CD4-positive, alpha-beta T cell (primary cell): Measurements from ENCODE around the gene DCTPP1. TPM values are rescaled to one million over a fixed set of nuclear protein-coding genes. Genes with fewer than 3 reads are reported as not detected.
"Not testable (repeated sequence)": the region's sequence is repeated elsewhere in the genome, so short reads cannot be mapped to it uniquely, and the experiment has no call there.

Source experiments
- ATAC-seq: fragments of 200-7000 bp; cut with Tn5 transposase; one replicate; pipeline ENCODE4 v1.10.0; 2022; ENCODE audit warnings: mild to moderate bottlenecking; ENCODE audit not compliant: poor library complexity
- CTCF ChIA-PET: fragments of 350-600 bp; sonication (Branson Sonifier 250); formaldehyde crosslinking; loops from one replicate; lab custom pipeline; 2021; ENCODE audit warnings: antibody characterized with exemption, inconsistent platforms; lab: Charles Lee
- POLR2A ChIA-PET: fragments of 350-600 bp; sonication (Branson Sonifier 250); formaldehyde crosslinking; loops from one replicate; lab custom pipeline; 2021; ENCODE audit warnings: antibody characterized with exemption, inconsistent platforms; lab: Charles Lee
- DNase-seq, 14 experiments: peaks; one replicate each; pipeline ENCODE4 v3.0.0-alpha.2; 2013 to 2020; ENCODE audit warnings: mixed read lengths in 2 of 14
- H3K27ac ChIP-seq, 2 donors: one replicate each; pipeline versions ENCODE4 v1.5.1 to v1.7.0; 2013; ENCODE audit warnings: low read length in 2 of 2, low read depth in 1 of 2, mild to moderate bottlenecking in 1 of 2
- H3K27me3 ChIP-seq, 2 experiments: 1 replicate in 1 of 2; 2 replicates in 1 of 2; pipeline versions ENCODE4 v1.6.1 to v1.7.0; 2013; ENCODE audit warnings: low read length in 2 of 2, control low read depth in 1 of 2, mild to moderate bottlenecking in 1 of 2, moderate library complexity in 1 of 2; ENCODE audit not compliant: insufficient read depth in 2 of 2, control insufficient read depth in 1 of 2
- H3K36me3 ChIP-seq: one replicate; pipeline ENCODE4 v1.6.1; 2013; ENCODE audit warnings: low read length, control low read depth; ENCODE audit not compliant: insufficient read depth
- H3K4me1 ChIP-seq: one replicate; pipeline ENCODE4 v1.6.1; 2013; ENCODE audit warnings: low read length, control low read depth; ENCODE audit not compliant: insufficient read depth
- H3K4me3 ChIP-seq: one replicate; pipeline ENCODE4 v1.5.1; 2013; ENCODE audit warnings: mild to moderate bottlenecking, low read length, moderate library complexity
- H3K9me3 ChIP-seq, 2 experiments: 1 replicate in 1 of 2; 2 replicates in 1 of 2; pipeline versions ENCODE4 v1.6.1 to v1.7.0; 2013; ENCODE audit warnings: low read length in 2 of 2, mild to moderate bottlenecking in 2 of 2, control low read depth in 1 of 2, moderate library complexity in 1 of 2; ENCODE audit not compliant: control insufficient read depth in 1 of 2, insufficient read depth in 1 of 2
- H3K27ac Mint-ChIP-seq: one replicate; pipeline ENCODE4 v1.8.0; 2020; ENCODE audit warnings: mixed read lengths
- H3K27me3 Mint-ChIP-seq: one replicate; pipeline ENCODE4 v1.8.0; 2021; ENCODE audit warnings: mixed read lengths
- H3K36me3 Mint-ChIP-seq: one replicate; pipeline ENCODE4 v1.8.0; 2021; ENCODE audit warnings: low read depth, mixed read lengths
- H3K4me1 Mint-ChIP-seq: one replicate; pipeline ENCODE4 v1.8.0; 2021; ENCODE audit warnings: low read depth, mixed read lengths
- H3K4me3 Mint-ChIP-seq: one replicate; pipeline ENCODE4 v1.8.0; 2020; ENCODE audit warnings: mild to moderate bottlenecking, mixed read lengths
- H3K9me3 Mint-ChIP-seq: one replicate; pipeline ENCODE4 v1.8.0; 2020; ENCODE audit warnings: mixed read lengths
- CTCF ChIP-seq: fragments of 200-600 bp; IDR thresholded peaks from one replicate; pipeline ENCODE4 v1.8.0; 2022; ENCODE audit warnings: antibody characterized with exemption, mild to moderate bottlenecking
- intact Hi-C, 2 experiments: fragments of 100-400 bp; cut with DNase I in 1 of 2; cut with micrococcal nuclease in 1 of 2; formaldehyde crosslinking; loops; one replicate each; pipeline versions ENCODE4 v1.15.1 to v1.9.0; 2023 to 2025; cut with DNase I, micrococcal nuclease
- total RNA-seq, 174 experiments: library from RNA in 2 of 174; stranded (reverse) in 2 of 174; gene quantifications; one replicate each; pipeline ENCODE4 v1.2.3 and lab custom pipeline; 2021 to 2026

DCTPP1 gene
- total RNA-seq, 2 experiments from 2014 or later, result 5.4 to 6.5 TPM

- POLR2A ChIA-PET, result interaction anchor here (1.0 to 9.0 kb wide), 2 partner anchors 17 to 27 kb away, joined by 4 to 147 read pairs; partner anchors contain the start of genes SEPTIN1 and TBC1D10B
- DNase-seq (no peak), ATAC-seq (no peak)
- H3K27me3 Mint-ChIP-seq, result no peaks in the 10 kb centered on the region
- peaks cover 55% of the 10 kb centered on the region for H3K4me1 ChIP-seq
- H3K9me3 Mint-ChIP-seq, result no peaks in the 10 kb centered on the region
- H3K9me3 ChIP-seq, result no peaks in the 10 kb centered on the region
- H3K36me3 Mint-ChIP-seq, result peaks cover 13% of the 10 kb centered on the region
- CTCF ChIA-PET, result interaction anchor here (2.2 kb wide), 1 partner anchor 11 kb away, joined by 7 read pairs; no protein-coding TSS in a partner anchor
- no peak overlapping the region for H3K27ac Mint-ChIP-seq
- no peak overlapping the region for H3K4me3 Mint-ChIP-seq
- no peak overlapping the region for H3K27ac ChIP-seq
- peaks cover 53% of the 10 kb centered on the region for H3K4me1 Mint-ChIP-seq
- intact Hi-C loops, result no loop called here
- peaks cover 19% of the 10 kb centered on the region for H3K36me3 ChIP-seq
- H3K4me3 ChIP-seq, result no peak overlapping the region
- TF ChIP-seq CTCF, result no peak
- no peaks in the 10 kb centered on the region for H3K27me3 ChIP-seq
Observed at GRCh38 chr16:30397776-30398660, 31.8 kb downstream of the DCTPP1 start.

GRCh38 chr16:30397056-30397455 lies 32.8 kb downstream of the DCTPP1 start:
- ATAC-seq (no peak), DNase-seq (no peak)
- no peaks in the 10 kb centered on the region for H3K27me3 Mint-ChIP-seq
- peak overlapping the region; percentile 36 for H3K4me3 Mint-ChIP-seq
- TF ChIP-seq CTCF, result no peak
- no peaks in the 10 kb centered on the region for H3K9me3 Mint-ChIP-seq
- H3K9me3 ChIP-seq, result no peaks in the 10 kb centered on the region
- H3K27ac Mint-ChIP-seq, result no peak overlapping the region
- POLR2A ChIA-PET, result interaction anchor here (3.6 to 9.0 kb wide), 2 partner anchors 16 to 21 kb away, joined by 17 to 147 read pairs; partner anchors contain the start of gene SEPTIN1
- no peaks in the 10 kb centered on the region for H3K27me3 ChIP-seq
- H3K4me1 ChIP-seq, result peaks cover 55% of the 10 kb centered on the region
- peaks cover 19% of the 10 kb centered on the region for H3K36me3 ChIP-seq
- H3K36me3 Mint-ChIP-seq, result peaks cover 13% of the 10 kb centered on the region
- H3K27ac ChIP-seq, result no peak overlapping the region
- H3K4me3 ChIP-seq, result no peak overlapping the region
- intact Hi-C loops, result no loop called here
- H3K4me1 Mint-ChIP-seq, result peaks cover 53% of the 10 kb centered on the region
- CTCF ChIA-PET, result interaction anchor here (2.2 to 2.6 kb wide), 2 partner anchors 12 kb away, joined by 7 to 18 read pairs; no protein-coding TSS in a partner anchor

- CTCF ChIA-PET, result interaction anchor here (0.8 to 2.6 kb wide), 2 partner anchors 13 to 14 kb away, joined by 3 to 18 read pairs; partner anchors contain the start of gene SEPTIN1
- H3K9me3 ChIP-seq, DNase-seq, H3K27me3 Mint-ChIP-seq, H3K27me3 ChIP-seq, ATAC-seq, H3K9me3 Mint-ChIP-seq, H3K4me3 ChIP-seq, intact Hi-C loops, H3K27ac ChIP-seq: not testable (repeated sequence)
- peaks cover 19% of the 10 kb centered on the region for H3K36me3 ChIP-seq
- peaks cover 55% of the 10 kb centered on the region for H3K4me1 ChIP-seq
- Mint-ChIP-seq H3K4me1 (peaks cover 51% of the 10 kb centered on the region), H3K4me3 (peak overlapping the region; percentile 36), H3K36me3 (peaks cover 13% of the 10 kb centered on the region), H3K27ac (peak overlapping the region; percentile 34)
- POLR2A ChIA-PET, result interaction anchor here (0.9 to 9.0 kb wide), 6 partner anchors 10 to 74 kb away, joined by 3 to 147 read pairs (median 12); partner anchors contain the start of genes SEPTIN1 and ZNF771
Observed at GRCh38 chr16:30396627-30397026, 33.2 kb downstream of the DCTPP1 start.
